Measurements from ENCODE around the gene SLN.

Gene SLN

DNA sequence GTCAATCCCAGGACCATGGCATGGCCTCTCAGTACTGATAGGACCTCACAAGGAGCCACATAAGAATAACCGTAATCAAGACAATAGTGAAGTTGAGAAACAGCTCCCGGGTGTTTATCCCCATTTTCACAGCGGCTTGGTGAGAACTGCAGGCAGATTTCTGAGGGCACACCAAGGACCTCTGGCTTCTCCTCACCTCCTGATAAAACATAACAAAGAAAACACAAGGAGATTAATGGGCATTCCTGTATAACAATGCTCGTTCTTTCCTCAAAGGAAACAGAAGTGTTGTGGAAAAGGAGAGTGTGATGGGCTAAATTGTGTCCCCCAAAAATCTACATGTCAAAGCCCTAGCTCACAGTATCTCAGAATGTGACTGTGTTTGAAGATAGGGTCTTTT is 4.0 kb downstream of the SLN start:
- no peak overlapping the region for H3K27ac ChIP-seq (ENCODE audit: low read length)
- H3K9me2 ChIP-seq (replicated peaks; ENCODE audit: insufficient read depth, low read length) = no peaks in the 10 kb centered on the region
- no peaks in the 10 kb centered on the region for H3K27me3 ChIP-seq (replicated peaks; ENCODE audit: insufficient read depth, low read length)
- no peak overlapping the region for H3K9ac ChIP-seq (ENCODE audit: low read length)
- H3F3A ChIP-seq (ENCODE audit: insufficient read depth, low read length) = no peaks in the 10 kb centered on the region
- H3K4me2 ChIP-seq (ENCODE audit: low read depth, low read length) = no peak overlapping the region
- TF ChIP-seq, protein P1, sequence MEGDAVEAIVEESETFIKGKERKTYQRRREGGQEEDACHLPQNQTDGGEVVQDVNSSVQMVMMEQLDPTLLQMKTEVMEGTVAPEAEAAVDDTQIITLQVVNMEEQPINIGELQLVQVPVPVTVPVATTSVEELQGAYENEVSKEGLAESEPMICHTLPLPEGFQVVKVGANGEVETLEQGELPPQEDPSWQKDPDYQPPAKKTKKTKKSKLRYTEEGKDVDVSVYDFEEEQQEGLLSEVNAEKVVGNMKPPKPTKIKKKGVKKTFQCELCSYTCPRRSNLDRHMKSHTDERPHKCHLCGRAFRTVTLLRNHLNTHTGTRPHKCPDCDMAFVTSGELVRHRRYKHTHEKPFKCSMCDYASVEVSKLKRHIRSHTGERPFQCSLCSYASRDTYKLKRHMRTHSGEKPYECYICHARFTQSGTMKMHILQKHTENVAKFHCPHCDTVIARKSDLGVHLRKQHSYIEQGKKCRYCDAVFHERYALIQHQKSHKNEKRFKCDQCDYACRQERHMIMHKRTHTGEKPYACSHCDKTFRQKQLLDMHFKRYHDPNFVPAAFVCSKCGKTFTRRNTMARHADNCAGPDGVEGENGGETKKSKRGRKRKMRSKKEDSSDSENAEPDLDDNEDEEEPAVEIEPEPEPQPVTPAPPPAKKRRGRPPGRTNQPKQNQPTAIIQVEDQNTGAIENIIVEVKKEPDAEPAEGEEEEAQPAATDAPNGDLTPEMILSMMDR (IDR thresholded peaks at IDR 0.05; ENCODE audit: low read length) = no peak
- TF ChIP-seq EZH2phosphoT487 (IDR thresholded peaks at IDR 0.05; ENCODE audit: low read length) (no peak), EZH2 (optimal IDR thresholded peaks at IDR 0.05; ENCODE audit: low read depth, low read length) (no peak)
- no peaks in the 10 kb centered on the region for H3K9me3 ChIP-seq (replicated peaks; ENCODE audit: insufficient read depth, low read length)
- no peaks in the 10 kb centered on the region for H3K79me2 ChIP-seq (ENCODE audit: low read length)
- H4K20me1 ChIP-seq (ENCODE audit: insufficient read depth, low read length) = no peaks in the 10 kb centered on the region
- H3K36me3 ChIP-seq (replicated peaks; ENCODE audit: insufficient read depth, low read length) = no peaks in the 10 kb centered on the region
- no peak for DNase-seq
- no peak overlapping the region for H3K4me3 ChIP-seq (ENCODE audit: low read length)
- no peak overlapping the region for H2AFZ ChIP-seq (ENCODE audit: low read length)
- no peaks in the 10 kb centered on the region for H3K4me1 ChIP-seq (ENCODE audit: low read length)

DNA sequence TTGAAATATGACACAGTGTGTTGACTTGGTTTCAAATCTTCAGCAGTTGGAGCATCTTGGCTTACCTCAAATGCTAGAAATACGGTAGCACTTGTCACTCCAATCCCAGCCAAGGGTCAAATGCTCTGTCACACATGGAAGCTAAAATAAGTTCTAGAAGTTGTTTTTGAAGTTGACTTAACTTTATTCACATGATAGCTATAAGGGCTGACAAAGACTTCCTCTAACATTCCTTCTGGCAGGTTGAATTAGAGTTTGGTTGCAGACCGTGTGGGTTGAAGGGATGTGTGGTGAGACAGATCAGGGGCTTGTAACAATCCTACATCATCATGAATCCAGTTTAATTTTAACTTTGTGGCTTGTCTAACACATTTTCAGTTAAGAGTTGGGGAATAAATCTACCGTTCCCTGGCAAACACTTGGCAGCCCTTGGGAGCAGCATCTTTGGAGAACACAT is 4.6 kb downstream of the SLN start:
- no peaks in the 10 kb centered on the region for H4K20me1 ChIP-seq (ENCODE audit: insufficient read depth, low read length)
- no peaks in the 10 kb centered on the region for H3F3A ChIP-seq (ENCODE audit: insufficient read depth, low read length)
- no peak overlapping the region for H3K4me2 ChIP-seq (ENCODE audit: low read depth, low read length)
- H3K79me2 ChIP-seq (ENCODE audit: low read length) = no peaks in the 10 kb centered on the region
- no peak overlapping the region for H2AFZ ChIP-seq (ENCODE audit: low read length)
- TF ChIP-seq EZH2phosphoT487 (IDR thresholded peaks at IDR 0.05; ENCODE audit: low read length) (no peak), EZH2 (optimal IDR thresholded peaks at IDR 0.05; ENCODE audit: low read depth, low read length) (no peak)
- TF ChIP-seq, protein P1 (IDR thresholded peaks at IDR 0.05; ENCODE audit: low read length) = no peak
- H3K9ac ChIP-seq (ENCODE audit: low read length) = no peak overlapping the region
- no peaks in the 10 kb centered on the region for H3K9me3 ChIP-seq (replicated peaks; ENCODE audit: insufficient read depth, low read length)
- no peaks in the 10 kb centered on the region for H3K27me3 ChIP-seq (replicated peaks; ENCODE audit: insufficient read depth, low read length)
- no peaks in the 10 kb centered on the region for H3K9me2 ChIP-seq (replicated peaks; ENCODE audit: insufficient read depth, low read length)
- H3K4me1 ChIP-seq (ENCODE audit: low read length) = no peaks in the 10 kb centered on the region
- no peak for DNase-seq
- H3K4me3 ChIP-seq (ENCODE audit: low read length) = no peak overlapping the region
- H3K36me3 ChIP-seq (replicated peaks; ENCODE audit: insufficient read depth, low read length) = no peaks in the 10 kb centered on the region
- H3K27ac ChIP-seq (ENCODE audit: low read length) = no peak overlapping the region

DNA sequence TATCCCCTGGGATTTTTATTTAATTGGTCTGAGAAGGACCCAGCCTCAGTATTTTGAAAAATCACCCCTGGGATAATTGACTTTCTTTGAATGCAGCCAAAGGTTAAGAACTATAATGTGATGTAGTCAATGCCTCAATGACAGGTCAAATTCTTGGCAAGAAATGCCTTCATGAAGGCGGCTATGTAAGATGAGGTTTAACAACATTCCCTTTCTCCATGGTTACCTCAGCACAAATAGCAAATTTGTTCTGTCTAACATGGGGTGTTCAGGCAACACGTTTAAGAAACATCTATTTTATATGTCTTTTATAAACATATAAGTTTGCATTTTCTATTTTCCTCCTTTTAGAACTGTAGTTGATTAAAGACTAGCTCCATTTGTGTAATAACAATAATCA is 5.3 kb downstream of the SLN start:
- Histone ChIP-seq H3K79me2 (ENCODE audit: low read length) (no peaks in the 10 kb centered on the region), H3K4me2 (ENCODE audit: low read depth, low read length) (no peak overlapping the region), H3K9me2 (replicated peaks; ENCODE audit: insufficient read depth, low read length) (no peaks in the 10 kb centered on the region), H3K9ac (ENCODE audit: low read length) (no peak overlapping the region), H3K4me3 (ENCODE audit: low read length) (no peak overlapping the region), H3F3A (ENCODE audit: insufficient read depth, low read length) (no peaks in the 10 kb centered on the region), H3K27me3 (replicated peaks; ENCODE audit: insufficient read depth, low read length) (no peaks in the 10 kb centered on the region), H3K9me3 (replicated peaks; ENCODE audit: insufficient read depth, low read length) (no peaks in the 10 kb centered on the region), H3K4me1 (ENCODE audit: low read length) (no peaks in the 10 kb centered on the region), H3K27ac (ENCODE audit: low read length) (no peak overlapping the region), H4K20me1 (ENCODE audit: insufficient read depth, low read length) (no peaks in the 10 kb centered on the region), H3K36me3 (replicated peaks; ENCODE audit: insufficient read depth, low read length) (no peaks in the 10 kb centered on the region), H2AFZ (ENCODE audit: low read length) (no peak overlapping the region)
- no peak for DNase-seq
- TF ChIP-seq EZH2phosphoT487 (IDR thresholded peaks at IDR 0.05; ENCODE audit: low read length) (no peak), EZH2 (optimal IDR thresholded peaks at IDR 0.05; ENCODE audit: low read depth, low read length) (no peak)
- TF ChIP-seq, protein P1 (IDR thresholded peaks at IDR 0.05; ENCODE audit: low read length) = no peak

All from MM.1S (cell line).